ENCODE results near the gene TRAIP. TPM values are rescaled to one million over a fixed set of nuclear protein-coding genes. Genes with fewer than 3 reads are reported as not detected.

TRAIP gene
- total RNA-seq, 6 donors from 2014 or later, result 1.4 to 9.4 (median 3.5) TPM

DNA sequence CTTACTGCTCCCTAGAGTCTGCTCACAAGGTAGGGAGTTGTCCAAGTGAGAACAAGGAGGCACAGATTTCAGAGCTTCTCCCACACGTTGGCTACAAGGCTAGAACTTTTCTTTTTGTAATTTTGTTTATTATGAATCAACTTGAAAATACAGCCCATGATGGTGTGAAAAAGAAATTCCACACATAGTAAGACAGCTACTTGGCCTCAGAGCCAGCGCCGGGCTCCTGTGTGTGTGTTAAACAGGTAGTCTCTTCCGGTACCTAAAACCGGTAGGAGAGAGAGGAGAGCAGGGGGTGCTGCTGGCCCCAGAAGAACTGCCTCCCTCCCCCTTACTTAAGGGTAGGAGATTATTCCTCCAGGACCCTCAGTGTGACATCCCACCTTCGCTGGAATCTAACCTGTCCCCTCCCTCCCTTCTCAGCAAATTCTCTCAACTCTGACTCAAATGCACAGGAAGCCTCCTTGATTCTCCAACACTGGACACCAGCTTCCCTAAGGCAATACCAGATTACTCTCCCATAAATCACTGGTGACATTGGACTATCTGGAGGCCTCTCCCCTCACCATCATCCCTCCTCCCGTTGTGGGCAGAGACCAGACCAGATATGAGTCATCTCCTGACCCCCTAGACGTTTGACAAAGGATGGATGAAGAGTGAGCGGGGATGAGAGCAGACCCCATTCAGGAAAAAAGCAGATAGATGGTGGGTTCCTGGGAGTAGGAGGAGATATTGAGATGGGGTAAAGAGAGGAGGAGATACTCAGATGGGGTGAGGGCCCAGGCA is 65.5 kb downstream of the TRAIP start:
- Histone ChIP-seq H3K27me3 (no peaks in the 10 kb centered on the region), H3K4me1 (peaks cover 6 to 9% (median 7%) of the 10 kb centered on the region in 4 donors), H3K9me3 (no peaks in the 10 kb centered on the region), H3K27ac (no peak overlapping the region), H3K36me3 (no peaks in the 10 kb centered on the region), H3K4me3 (no peak overlapping the region)
- WGBS, 2 donors, result 67 to 72% methylated on average over 9 of the region's 9 CpGs
- DNase-seq (no peak), ATAC-seq (ENCODE audit: low FRiP score in 2 of 2) (no peak)
- TF ChIP-seq POLR2AphosphoS5 (IDR thresholded peaks at IDR 0.05), result no peak
- no peak for TF ChIP-seq EP300 (IDR thresholded peaks at IDR 0.05)
- no peak for TF ChIP-seq POLR2A (IDR thresholded peaks at IDR 0.05)
- TF ChIP-seq, protein P1, sequence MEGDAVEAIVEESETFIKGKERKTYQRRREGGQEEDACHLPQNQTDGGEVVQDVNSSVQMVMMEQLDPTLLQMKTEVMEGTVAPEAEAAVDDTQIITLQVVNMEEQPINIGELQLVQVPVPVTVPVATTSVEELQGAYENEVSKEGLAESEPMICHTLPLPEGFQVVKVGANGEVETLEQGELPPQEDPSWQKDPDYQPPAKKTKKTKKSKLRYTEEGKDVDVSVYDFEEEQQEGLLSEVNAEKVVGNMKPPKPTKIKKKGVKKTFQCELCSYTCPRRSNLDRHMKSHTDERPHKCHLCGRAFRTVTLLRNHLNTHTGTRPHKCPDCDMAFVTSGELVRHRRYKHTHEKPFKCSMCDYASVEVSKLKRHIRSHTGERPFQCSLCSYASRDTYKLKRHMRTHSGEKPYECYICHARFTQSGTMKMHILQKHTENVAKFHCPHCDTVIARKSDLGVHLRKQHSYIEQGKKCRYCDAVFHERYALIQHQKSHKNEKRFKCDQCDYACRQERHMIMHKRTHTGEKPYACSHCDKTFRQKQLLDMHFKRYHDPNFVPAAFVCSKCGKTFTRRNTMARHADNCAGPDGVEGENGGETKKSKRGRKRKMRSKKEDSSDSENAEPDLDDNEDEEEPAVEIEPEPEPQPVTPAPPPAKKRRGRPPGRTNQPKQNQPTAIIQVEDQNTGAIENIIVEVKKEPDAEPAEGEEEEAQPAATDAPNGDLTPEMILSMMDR (IDR thresholded peaks at IDR 0.05), result no peak

DNA sequence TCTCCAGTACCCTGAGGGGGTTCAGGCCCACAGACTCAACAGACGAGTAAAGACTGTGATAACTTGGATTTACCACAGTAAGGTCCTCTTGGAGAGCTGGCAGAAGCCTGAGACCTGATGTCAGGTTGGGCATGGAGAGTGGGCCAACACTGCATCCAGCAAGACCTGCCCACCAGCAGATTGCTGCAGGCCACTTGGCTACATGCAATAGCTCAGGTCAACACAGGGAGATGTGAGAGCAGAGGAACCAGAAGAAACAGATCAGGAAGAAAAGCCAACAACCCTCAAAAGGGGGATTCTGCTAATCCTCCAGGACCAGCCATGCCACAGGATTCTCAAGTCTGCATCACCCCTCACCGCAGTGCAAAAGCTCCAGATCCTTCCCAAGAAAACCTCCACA is 68.3 kb downstream of the TRAIP start:
- WGBS, 2 donors, result 97 to 100% methylated on average over 2 of the region's 2 CpGs
- Histone ChIP-seq H3K36me3 (peaks cover 0 to 12% (median 0%) of the 10 kb centered on the region in 4 donors), H3K27me3 (no peaks in the 10 kb centered on the region), H3K4me3 (no peak overlapping the region), H3K4me1 (peaks cover 25 to 34% (median 28%) of the 10 kb centered on the region in 4 donors), H3K9me3 (no peaks in the 10 kb centered on the region), H3K27ac (no peak overlapping the region)
- ATAC-seq (ENCODE audit: low FRiP score in 2 of 2) (no peak), DNase-seq (no peak)
- TF ChIP-seq, protein P1 (IDR thresholded peaks at IDR 0.05), result no peak
- TF ChIP-seq EP300 (IDR thresholded peaks at IDR 0.05), result no peak
- TF ChIP-seq POLR2A (IDR thresholded peaks at IDR 0.05), result no peak
- TF ChIP-seq POLR2AphosphoS5 (IDR thresholded peaks at IDR 0.05), result no peak

DNA sequence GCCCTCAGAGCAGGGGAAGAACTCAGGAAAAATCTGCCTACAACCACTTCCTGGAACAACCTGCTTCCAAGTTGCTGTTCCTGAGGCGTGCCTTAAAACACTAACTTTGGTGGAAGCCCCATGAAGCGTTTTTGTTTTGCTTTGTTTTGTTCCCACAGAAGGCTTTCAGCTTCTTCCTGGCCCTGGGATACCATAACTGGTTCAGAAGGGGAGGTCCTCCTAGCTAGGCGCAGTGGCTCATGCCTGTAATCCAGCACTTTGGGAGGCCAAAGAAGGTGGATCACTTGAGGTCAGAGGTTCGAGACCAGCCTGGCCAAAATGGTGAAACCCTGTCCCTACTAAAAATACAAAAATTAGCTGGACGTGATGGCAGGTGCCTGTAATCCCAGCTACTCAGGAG is 68.8 kb downstream of the TRAIP start:
- H3K27ac ChIP-seq, result peak overlapping the region in 2 of 4 donors; percentile 93 to 99
- no peaks in the 10 kb centered on the region for H3K27me3 ChIP-seq
- ATAC-seq (ENCODE audit: low FRiP score in 2 of 2) (no peak), DNase-seq (no peak)
- peaks cover 0 to 14% (median 0%) of the 10 kb centered on the region in 4 donors for H3K36me3 ChIP-seq
- H3K9me3 ChIP-seq, result no peaks in the 10 kb centered on the region
- H3K4me1 ChIP-seq, result peaks cover 25 to 36% (median 28%) of the 10 kb centered on the region in 4 donors
- no peak overlapping the region for H3K4me3 ChIP-seq
- TF ChIP-seq, protein P1 (IDR thresholded peaks at IDR 0.05), result no peak
- no peak for TF ChIP-seq POLR2A (IDR thresholded peaks at IDR 0.05)
- no peak for TF ChIP-seq EP300 (IDR thresholded peaks at IDR 0.05)
- TF ChIP-seq POLR2AphosphoS5 (IDR thresholded peaks at IDR 0.05), result no peak
- WGBS, 2 donors, result 87 to 90% methylated on average over 5 of the region's 5 CpGs

DNA sequence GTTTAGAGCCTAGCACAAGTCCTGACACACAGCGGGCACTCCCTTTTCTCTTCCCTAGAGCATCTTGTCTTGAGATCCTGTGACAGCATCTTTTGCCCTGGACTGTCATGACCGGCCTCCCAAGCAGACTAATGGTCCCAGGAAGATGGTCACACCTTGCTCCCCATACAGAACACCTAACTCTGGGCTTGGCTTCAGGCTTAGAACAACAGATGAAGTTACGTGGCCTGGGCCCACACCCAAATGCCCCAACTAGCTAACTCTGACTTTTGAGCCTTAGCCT is 69.2 kb downstream of the TRAIP start:
- WGBS, 2 donors, result 73% methylated on average over 3 of the region's 3 CpGs
- Histone ChIP-seq H3K4me3 (peak overlapping the region in 2 of 4 donors; percentile 87 to 88), H3K9me3 (no peaks in the 10 kb centered on the region), H3K27ac (peak overlapping the region; percentile 93 to 99 (median 96)), H3K4me1 (peaks cover 25 to 40% (median 28%) of the 10 kb centered on the region in 4 donors), H3K27me3 (no peaks in the 10 kb centered on the region), H3K36me3 (peaks cover 0 to 18% (median 0%) of the 10 kb centered on the region in 4 donors)
- no peak for ATAC-seq (ENCODE audit: low FRiP score in 2 of 2)
- DNase-seq, result no peak
- no peak for TF ChIP-seq POLR2AphosphoS5 (IDR thresholded peaks at IDR 0.05)
- TF ChIP-seq, protein P1 (IDR thresholded peaks at IDR 0.05), result no peak
- no peak for TF ChIP-seq POLR2A (IDR thresholded peaks at IDR 0.05)
- TF ChIP-seq EP300 (IDR thresholded peaks at IDR 0.05), result no peak
